DMS114 treated with DMSO at 0.1 percent for 48 hours (cell line): Measurements from ENCODE around the gene NEU1.
"Not testable (repeated sequence)": the region's sequence is repeated elsewhere in the genome, so short reads cannot be mapped to it uniquely, and the experiment has no call there.

Experiments
- DNase-seq: peaks from one replicate; lab custom pipeline; 2025; ENCODE audit not compliant: unreplicated experiment; lab: John Stamatoyannopoulos, UW

NEU1 gene

DNA sequence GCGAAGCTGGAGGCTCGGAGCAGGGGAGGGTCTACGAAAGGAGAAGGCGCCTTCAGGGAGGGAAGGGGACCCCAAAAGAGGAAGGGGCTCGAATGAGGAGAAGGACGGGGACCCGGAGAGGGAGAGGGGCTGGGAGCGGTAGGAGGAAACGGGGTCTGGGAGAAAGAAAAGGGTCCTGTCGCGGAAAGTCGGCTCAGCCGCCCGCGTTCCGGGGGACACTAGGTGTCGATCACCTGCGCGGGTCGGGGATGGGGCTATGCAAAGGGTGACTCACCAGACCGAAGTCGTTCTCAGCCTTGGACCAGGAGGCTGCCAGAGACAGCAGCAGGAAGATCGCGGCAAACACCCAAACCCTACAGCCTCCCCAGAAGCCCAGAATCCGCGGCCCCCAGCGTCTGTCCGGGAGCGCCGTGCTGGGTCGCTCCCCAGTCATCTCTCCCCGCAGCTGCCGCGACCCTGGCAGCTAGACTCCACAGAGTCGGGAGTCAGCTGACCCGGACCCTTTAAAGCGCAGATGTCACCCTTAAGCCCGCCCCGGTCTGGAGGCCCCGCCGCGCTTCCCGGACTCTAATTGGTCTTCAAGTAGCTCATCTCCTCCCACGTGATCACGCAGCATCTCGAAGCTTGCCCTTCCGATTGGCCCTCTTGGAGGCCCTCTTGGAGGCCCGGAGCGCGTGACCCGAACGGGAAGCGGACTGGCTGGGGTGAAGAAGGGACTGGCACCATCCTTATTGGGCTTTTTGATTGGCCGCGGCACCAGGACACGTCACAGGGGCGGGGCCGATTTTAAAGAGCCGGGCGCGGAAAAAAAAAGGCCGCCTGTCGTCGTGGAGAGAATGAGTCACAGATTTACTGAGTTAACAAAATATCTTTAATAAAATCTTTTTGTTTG lies at the start of gene NEU1:
Gene NEU1 (minus strand): TSS at position 478 of the 892 bp plus-strand sequence. CDS start 45 bp downstream, at position 433.
- DNase-seq, result peak; percentile 100

DNA sequence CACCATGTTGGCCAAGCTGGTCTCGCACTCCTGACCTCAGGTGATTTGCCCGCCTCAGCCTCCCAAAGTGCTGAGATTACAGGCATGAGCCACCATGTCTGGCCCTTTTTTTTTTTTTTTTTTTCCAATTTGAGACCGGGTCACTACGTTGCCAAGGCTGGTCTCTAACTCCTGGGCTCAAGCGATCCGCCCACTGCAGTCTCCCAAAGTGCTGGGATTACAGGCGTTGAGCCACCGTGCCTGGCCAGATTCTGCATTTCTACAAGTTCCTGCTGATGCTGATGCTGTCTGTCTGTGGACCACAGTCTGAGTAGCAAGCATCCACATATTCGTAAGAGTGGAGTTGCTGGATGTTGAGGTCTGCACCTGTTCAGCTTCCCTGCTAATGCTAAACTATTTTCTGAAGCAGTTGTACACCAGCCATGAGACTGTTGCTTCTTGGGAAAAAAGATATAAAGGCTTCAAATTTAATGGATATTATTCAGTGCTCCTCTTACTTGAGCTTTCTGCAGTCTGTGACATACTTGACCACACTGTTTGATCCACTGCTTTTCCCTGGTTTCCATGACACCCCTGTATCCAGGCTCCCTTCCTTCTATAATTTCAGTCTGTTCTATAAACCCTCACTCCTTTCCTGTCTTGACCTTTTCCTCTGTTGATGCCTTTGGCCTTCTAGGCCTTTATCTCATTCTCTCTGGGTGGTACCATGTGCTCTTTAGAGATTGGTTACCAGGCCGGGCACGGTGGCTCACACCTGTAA lies 49.4 kb upstream of the NEU1 start:
- no peak for DNase-seq

GRCh38 chr6:31909298-31909697 lies 46.7 kb upstream of the NEU1 start:
- not testable (repeated sequence) for DNase-seq

DNA sequence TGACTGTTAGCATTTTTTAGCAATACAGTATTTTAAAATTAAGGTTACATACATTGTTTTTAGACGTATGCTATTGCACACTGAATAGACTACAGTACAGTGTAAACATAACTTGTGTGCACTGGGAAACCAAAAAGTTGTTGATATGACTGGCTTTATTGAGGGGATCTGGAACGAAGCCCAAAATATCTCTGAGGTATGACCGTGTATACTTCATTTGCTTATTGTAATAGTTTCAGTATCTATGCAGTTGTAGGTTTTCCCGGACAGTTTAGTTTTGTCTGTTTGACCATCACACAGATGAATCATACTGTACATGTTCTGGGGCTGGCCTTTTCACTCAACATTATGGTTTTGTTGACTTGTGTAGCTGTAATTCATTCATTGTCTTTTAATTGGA lies 46.2 kb upstream of the NEU1 start:
- no peak for DNase-seq

- DNase-seq, result not testable (repeated sequence)
These were observed 45.6 kb upstream of the NEU1 start for GRCh38 chr6:31908255-31908654.

- DNase-seq, result no peak
These were observed 44.7 kb upstream of the NEU1 start for GRCh38 chr6:31907158-31907813.

DNA sequence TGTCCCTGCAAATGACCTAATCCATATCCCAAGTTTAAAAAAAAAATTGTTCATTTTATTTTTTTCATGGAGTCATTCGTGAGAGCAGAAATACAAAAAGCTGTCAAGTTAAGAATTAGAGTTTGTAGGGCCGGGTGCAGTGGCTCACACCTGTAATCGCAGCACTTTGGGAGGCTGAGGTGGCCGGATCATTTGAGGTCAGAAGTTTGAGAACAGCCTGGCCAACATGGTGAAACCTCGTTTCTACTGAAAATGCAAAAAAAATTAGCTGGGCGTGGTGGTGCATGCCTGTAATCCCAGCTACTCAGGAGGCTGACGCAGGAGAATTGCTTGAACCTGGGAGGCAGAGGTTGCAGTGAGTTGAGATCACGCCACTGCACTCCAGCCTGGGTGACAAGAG lies 44.1 kb upstream of the NEU1 start:
- DNase-seq, result not testable (repeated sequence)

DNA sequence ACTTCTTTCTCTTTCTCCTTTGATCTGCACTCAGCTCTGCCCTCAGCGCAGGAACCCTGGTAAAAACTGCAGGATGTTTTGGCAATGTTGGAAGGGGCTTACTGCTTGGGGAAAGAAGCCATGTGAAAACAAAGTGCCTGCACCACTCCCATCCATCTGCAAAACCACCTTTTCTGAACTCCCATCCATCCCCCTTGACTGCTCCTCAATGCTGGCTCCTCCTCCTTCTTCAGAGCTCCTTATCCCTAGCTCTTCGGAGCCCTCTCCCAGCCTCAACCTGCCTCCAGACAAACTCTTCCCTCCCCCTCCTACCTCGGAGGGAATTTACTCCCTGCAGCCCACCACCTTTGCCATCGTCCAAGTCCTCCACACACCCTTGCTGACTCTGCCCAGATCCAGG lies 43.5 kb upstream of the NEU1 start:
- no peak for DNase-seq

DNA sequence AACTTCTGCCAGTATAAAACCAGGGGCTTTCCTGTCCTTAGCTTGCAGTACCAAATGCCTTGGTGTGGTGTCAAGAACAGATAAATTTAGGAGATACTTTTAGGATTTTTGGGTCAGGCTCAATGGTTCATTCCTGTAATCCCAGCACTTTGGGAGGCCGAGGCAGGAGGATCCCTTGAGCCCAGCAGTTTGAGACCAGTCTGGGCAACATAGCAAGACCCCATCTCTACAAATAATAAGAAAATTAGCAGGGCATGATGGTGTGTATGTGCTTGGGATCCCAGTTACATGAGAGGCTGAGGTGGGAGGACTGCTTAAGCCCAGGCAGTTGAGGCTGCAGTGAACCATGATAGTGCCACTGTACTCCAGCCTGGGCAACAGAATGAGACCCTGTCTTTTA lies 42.4 kb upstream of the NEU1 start:
- DNase-seq, result no peak

DNA sequence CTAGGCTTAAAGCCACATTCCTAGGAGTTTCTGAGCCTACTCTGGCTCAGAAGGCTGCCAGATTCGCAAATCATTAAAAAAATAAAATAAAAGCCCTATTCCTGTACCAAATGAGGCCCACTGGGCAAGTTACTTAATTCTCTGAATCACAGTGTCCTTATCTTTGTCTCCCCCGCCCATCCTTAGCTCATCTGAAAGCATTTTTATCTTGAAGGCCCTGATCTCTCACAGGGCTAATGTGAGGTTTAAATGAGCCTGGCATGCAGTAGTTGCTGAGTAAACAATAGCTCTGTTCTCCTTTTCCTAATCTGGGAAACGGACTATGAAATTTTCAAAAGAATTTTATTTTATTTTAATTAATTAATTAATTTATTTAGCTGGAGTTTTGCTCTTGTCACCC lies 41.3 kb upstream of the NEU1 start:
- DNase-seq, result no peak

- peak; percentile 93 for DNase-seq
These were observed 39.5 kb upstream of the NEU1 start, which contains the start of gene ZBTB12 for GRCh38 chr6:31901953-31902643. TSS of gene ZBTB12 (minus strand) at chr6:31902086. CDS start at chr6:31901305, 781 bp downstream.

GRCh38 chr6:31901415-31901952 lies 38.9 kb upstream of the NEU1 start:
- DNase-seq, result peak; percentile 58

DNA sequence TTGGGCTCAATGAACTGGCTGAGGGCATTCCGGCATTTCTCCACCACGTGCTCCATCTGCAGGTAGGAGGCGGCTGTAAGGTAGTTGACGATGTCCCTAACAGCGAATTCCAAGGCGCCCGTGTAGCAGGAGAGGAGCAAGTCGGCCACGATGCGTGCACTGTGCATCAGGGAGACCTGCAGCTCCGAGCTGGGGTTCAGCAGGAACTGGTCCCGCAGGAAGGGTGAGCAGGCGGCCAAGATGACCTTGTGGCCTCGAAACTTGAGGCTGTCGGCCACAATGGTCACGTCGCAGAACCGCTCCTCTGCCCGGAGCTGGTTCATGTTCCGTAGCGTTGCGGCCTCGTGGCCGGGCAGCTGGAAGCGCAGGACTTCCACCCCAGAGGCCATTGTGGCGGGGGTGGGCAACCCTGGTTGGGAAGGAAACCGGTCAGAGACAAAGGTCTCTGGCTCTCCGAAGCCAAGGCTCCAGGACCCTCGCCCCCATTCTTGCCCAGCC lies 38.3 kb upstream of the NEU1 start:
- DNase-seq, result no peak

- DNase-seq, result no peak
These were observed 37.5 kb upstream of the NEU1 start for GRCh38 chr6:31899882-31900722.

DNA sequence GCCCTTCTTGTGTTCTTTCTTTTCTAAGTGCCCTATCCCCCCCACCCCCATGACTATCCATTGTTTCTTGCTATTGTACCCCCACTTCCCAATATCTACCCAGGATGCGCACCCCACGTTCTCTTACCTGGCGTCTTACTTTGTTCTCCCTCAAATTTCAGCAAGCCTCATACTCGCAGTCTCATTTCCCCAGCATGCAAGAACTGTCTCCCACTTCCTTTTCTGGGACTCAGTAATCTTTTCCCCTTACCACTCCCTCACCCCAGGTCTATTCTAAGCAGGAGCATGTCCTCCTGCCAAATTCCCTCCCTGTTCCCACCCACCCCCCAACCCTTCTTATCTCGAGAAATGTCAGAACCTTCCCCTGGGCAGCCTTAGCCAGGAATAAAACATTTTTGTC lies 36.6 kb upstream of the NEU1 start:
- no peak for DNase-seq

- DNase-seq, result peak; percentile 46
These were observed 35.9 kb upstream of the NEU1 start for GRCh38 chr6:31898383-31899011.

GRCh38 chr6:31897612-31898382 lies 35.2 kb upstream of the NEU1 start, which contains the start of gene EHMT2:
TSS of gene EHMT2 (minus strand) at chr6:31897698. CDS start at chr6:31897677, 21 bp downstream.
- peak; percentile 89 for DNase-seq
